OCI-LY1 (cell line): ENCODE measurements around the gene ATP8A2.

Source experiments
- H2AFZ ChIP-seq: fragments of 200-600 bp; sonication (generic), shearing (Covaris generic); 2 replicates; pipeline ENCODE4 v1.6.0; 2014; ENCODE audit warnings: antibody characterized with exemption, mild to moderate bottlenecking, low read length
- H3F3A ChIP-seq: fragments of 200-600 bp; sonication (generic), shearing (Covaris generic); 2 replicates; pipeline ENCODE4 v1.6.0; 2014; ENCODE audit warnings: mild to moderate bottlenecking, antibody characterized with exemption, low read length, moderate library complexity; ENCODE audit not compliant: insufficient read depth
- H3K27ac ChIP-seq: fragments of 200-600 bp; sonication (generic); 2 replicates; pipeline ENCODE4 v1.5.1; 2014; ENCODE audit warnings: low read length, mixed run types, mild to moderate bottlenecking, low read depth; ENCODE audit not compliant: poor library complexity, severe bottlenecking
- H3K27me3 ChIP-seq: fragments of 200-600 bp; sonication (generic); 2 replicates; pipeline ENCODE4 v1.6.0; 2014; ENCODE audit warnings: antibody characterized with exemption, mild to moderate bottlenecking, low read length, moderate library complexity; ENCODE audit not compliant: insufficient read depth
- H3K36me3 ChIP-seq: fragments of 200-600 bp; sonication (generic); 2 replicates; pipeline ENCODE4 v1.6.1; 2014; ENCODE audit warnings: mild to moderate bottlenecking, antibody characterized with exemption, low read length, moderate library complexity, mixed read lengths; ENCODE audit not compliant: insufficient read depth
- H3K4me1 ChIP-seq: fragments of 200-600 bp; sonication (generic); 2 replicates; pipeline ENCODE4 v1.5.1; 2014; ENCODE audit warnings: mild to moderate bottlenecking, low read length, moderate library complexity; ENCODE audit not compliant: insufficient read depth, severe bottlenecking
- H3K4me2 ChIP-seq: fragments of 200-600 bp; sonication (generic), shearing (Covaris generic); 2 replicates; pipeline ENCODE4 v1.6.1; 2014; ENCODE audit warnings: low read length
- H3K4me3 ChIP-seq: fragments of 200-600 bp; sonication (generic); 2 replicates; pipeline ENCODE4 v1.5.1; 2014; ENCODE audit warnings: low read length, low read depth, mild to moderate bottlenecking, mixed read lengths; ENCODE audit not compliant: poor library complexity, severe bottlenecking
- H3K79me2 ChIP-seq: fragments of 200-600 bp; shearing (Covaris generic); 2 replicates; pipeline ENCODE4 v1.6.1; 2016; ENCODE audit warnings: mixed run types, low read length, mixed read lengths; ENCODE audit not compliant: insufficient read depth
- H3K9ac ChIP-seq: fragments of 200-600 bp; sonication (generic), shearing (Covaris generic); 2 replicates; pipeline ENCODE4 v1.6.1; 2014; ENCODE audit warnings: mild to moderate bottlenecking, low read length, mixed read lengths
- H3K9me2 ChIP-seq: fragments of 200-600 bp; sonication (generic), shearing (Covaris generic); 2 replicates; pipeline ENCODE4 v1.6.1; 2014; ENCODE audit warnings: low read depth, mild to moderate bottlenecking, low read length, mixed read lengths
- H3K9me3 ChIP-seq: fragments of 200-600 bp; shearing (Covaris generic); 2 replicates; pipeline ENCODE4 v1.6.1; 2014; ENCODE audit warnings: low read length, mixed read lengths
- H4K20me1 ChIP-seq: fragments of 200-600 bp; sonication (generic), shearing (Covaris generic); 2 replicates; pipeline ENCODE4 v1.6.0; 2016; ENCODE audit warnings: mild to moderate bottlenecking, low read length; ENCODE audit not compliant: insufficient read depth
- EZH2 ChIP-seq: fragments of 200-600 bp; sonication (generic), shearing (Covaris generic); IDR thresholded peaks from 2 replicates; pipeline ENCODE4 v1.8.0; 2017; ENCODE audit warnings: borderline replicate concordance, mixed run types, mild to moderate bottlenecking, antibody characterized with exemption, low read length, moderate library complexity, mixed read lengths
- TF ChIP-seq, protein P1 (sequence below): fragments of 200-600 bp; sonication (generic), shearing (Covaris generic); IDR thresholded peaks from 2 replicates; pipeline ENCODE4 v1.5.1; 2017; ENCODE audit warnings: mild to moderate bottlenecking, antibody characterized with exemption, low read length, moderate library complexity, mixed read lengths

The ATP8A2 gene

DNA sequence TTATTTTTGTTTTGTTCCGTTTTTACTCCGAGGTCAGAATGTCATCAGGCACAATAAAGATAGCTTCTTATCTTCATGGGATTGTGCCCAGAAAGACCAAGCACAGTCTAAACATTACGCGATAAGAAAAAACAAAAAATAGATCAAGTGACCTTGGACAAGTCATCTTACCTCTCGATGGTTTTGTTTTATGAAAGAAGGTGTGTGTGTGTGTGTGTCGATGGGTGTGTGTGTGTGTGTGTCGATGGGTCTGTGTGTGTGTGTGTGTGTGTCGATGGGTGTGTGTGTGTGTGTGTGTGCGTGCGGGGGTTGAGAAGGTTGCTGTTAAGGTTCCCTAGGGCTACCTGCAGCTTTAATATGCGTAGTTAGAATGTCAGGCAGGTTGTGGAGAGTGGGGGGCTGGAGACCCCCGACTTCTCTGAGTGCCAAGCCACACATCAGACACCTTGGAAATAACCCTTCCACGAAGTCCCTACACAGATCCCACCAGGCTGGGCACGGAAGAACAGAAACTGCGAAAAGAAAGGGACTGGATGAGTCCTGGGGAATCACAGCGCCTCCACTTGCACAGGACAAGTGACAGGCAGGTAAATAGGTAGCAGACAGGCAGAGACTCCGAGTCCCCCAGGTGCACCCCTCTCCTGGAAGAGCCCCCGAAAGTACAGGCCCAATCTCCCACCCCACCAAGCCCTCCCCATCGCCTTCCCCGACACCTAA is 458 bp upstream of the ATP8A2 start:
- no peak overlapping the region for H3K27ac ChIP-seq
- TF ChIP-seq, protein P1, sequence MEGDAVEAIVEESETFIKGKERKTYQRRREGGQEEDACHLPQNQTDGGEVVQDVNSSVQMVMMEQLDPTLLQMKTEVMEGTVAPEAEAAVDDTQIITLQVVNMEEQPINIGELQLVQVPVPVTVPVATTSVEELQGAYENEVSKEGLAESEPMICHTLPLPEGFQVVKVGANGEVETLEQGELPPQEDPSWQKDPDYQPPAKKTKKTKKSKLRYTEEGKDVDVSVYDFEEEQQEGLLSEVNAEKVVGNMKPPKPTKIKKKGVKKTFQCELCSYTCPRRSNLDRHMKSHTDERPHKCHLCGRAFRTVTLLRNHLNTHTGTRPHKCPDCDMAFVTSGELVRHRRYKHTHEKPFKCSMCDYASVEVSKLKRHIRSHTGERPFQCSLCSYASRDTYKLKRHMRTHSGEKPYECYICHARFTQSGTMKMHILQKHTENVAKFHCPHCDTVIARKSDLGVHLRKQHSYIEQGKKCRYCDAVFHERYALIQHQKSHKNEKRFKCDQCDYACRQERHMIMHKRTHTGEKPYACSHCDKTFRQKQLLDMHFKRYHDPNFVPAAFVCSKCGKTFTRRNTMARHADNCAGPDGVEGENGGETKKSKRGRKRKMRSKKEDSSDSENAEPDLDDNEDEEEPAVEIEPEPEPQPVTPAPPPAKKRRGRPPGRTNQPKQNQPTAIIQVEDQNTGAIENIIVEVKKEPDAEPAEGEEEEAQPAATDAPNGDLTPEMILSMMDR, result no peak
- TF ChIP-seq EZH2, result no peak

DNA sequence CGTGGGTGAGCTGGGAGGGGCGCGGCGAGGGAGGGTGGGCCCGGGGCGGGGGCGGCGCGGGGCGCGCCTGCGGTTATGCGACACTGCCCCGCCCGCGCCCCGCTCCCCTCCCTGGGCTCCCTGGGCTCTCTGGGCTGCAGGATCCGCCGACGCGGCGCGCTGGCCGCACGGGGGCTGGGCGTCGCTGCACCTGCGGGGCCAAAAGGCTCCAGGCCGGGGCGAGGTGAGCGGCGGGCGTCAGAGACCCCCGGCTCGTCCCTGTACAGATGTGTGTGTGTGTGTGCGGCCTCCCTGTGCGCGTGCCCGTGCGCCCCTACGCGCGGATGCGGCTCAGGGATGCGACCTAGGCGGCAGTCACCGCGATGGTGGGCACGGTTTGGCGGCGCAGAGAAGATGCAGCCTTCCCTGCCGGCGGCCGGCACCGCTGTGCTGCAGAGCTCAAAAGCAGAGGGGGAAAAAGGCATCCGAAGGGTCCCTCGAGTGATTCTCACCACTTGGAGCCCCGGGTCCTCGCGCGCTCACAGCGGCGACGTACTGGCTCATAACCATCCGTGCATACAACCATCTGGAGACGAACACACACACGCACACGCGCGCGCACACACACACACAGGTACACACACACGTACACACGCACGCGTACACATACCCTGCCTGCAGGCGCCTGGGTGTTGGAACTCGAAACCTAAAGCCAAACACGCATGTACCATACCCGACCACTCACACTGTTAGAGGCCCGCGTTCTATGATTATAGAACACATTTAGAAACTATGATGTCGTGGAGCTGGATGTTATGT is 709 bp downstream of the ATP8A2 start:
- Histone ChIP-seq H3K9me2 (no peaks in the 10 kb centered on the region), H3K9ac (no peak overlapping the region), H3K36me3 (no peaks in the 10 kb centered on the region), H3F3A (no peaks in the 10 kb centered on the region), H2AFZ (no peak overlapping the region), H4K20me1 (no peaks in the 10 kb centered on the region), H3K27ac (no peak overlapping the region), H3K9me3 (no peaks in the 10 kb centered on the region), H3K79me2 (no peaks in the 10 kb centered on the region), H3K4me1 (no peaks in the 10 kb centered on the region), H3K4me3 (no peak overlapping the region), H3K27me3 (no peaks in the 10 kb centered on the region), H3K4me2 (no peak overlapping the region)
- no peak for TF ChIP-seq EZH2
- TF ChIP-seq, protein P1, result no peak

More for the DNA sequence above, 458 bp upstream of the ATP8A2 start:
- Histone ChIP-seq H3K4me1 (no peaks in the 10 kb centered on the region), H3K27me3 (no peaks in the 10 kb centered on the region), H2AFZ (no peak overlapping the region), H3K4me2 (no peak overlapping the region), H3K9me3 (no peaks in the 10 kb centered on the region), H3K4me3 (no peak overlapping the region), H3K9ac (no peak overlapping the region), H4K20me1 (no peaks in the 10 kb centered on the region), H3F3A (no peaks in the 10 kb centered on the region), H3K9me2 (no peaks in the 10 kb centered on the region), H3K79me2 (no peaks in the 10 kb centered on the region), H3K36me3 (no peaks in the 10 kb centered on the region)

DNA sequence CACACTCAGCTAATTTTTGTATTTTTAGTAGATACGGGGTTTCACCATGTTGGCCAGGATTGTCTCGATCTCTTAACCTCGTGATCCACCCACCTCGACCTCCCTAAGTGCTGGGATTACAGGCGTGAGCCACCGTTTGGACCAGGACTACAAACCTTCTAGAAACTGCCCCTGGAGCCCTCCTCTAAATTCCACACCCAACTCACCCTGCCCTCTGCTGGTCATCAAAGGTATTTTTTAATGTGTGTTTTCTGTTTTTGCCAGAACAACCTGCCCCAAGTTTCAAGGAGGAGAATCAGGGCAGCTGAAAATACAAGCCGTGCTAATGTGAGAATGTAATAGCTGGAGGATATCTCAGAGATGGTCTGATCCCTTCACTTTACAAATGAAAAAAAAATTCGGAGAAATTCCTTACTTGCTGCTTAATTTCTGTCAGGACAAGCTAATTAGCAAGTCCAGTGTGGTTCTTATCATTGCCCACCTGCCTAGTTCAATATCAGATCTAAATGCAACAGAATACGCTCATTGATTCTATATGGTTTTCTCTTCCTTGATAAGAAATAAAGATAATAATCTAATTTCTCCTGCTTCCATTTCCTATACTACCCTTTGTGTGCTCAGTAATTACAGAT is 4.1 kb downstream of the ATP8A2 start:
- H3F3A ChIP-seq, result no peaks in the 10 kb centered on the region
- H3K79me2 ChIP-seq, result no peaks in the 10 kb centered on the region
- H3K36me3 ChIP-seq, result no peaks in the 10 kb centered on the region
- H3K4me3 ChIP-seq, result no peak overlapping the region
- TF ChIP-seq EZH2, result no peak
- TF ChIP-seq, protein P1, result peak; percentile 58
- H3K9me3 ChIP-seq, result no peaks in the 10 kb centered on the region
- no peaks in the 10 kb centered on the region for H3K27me3 ChIP-seq
- no peaks in the 10 kb centered on the region for H4K20me1 ChIP-seq
- no peaks in the 10 kb centered on the region for H3K4me1 ChIP-seq
- no peaks in the 10 kb centered on the region for H3K9me2 ChIP-seq
- no peak overlapping the region for H3K4me2 ChIP-seq
- H2AFZ ChIP-seq, result no peak overlapping the region
- H3K9ac ChIP-seq, result no peak overlapping the region
- H3K27ac ChIP-seq, result no peak overlapping the region
